Activated CD4-positive, alpha-beta T cell treated with anti-CD3 and anti-CD28 coated beads, Interleukin-2, amount 10 ng/mL, durations not matched to agents 7 days and 5 days (primary cell): ENCODE results near the gene F10. TPM values are rescaled to one million over a fixed set of nuclear protein-coding genes. Genes with fewer than 3 reads are reported as not detected.

Source experiments
- CTCF ChIA-PET: fragments of 350-600 bp; sonication (Branson Sonifier 250); formaldehyde crosslinking; loops from one replicate; lab custom pipeline; 2021; ENCODE audit warnings: antibody characterized with exemption; lab: Charles Lee
- POLR2A ChIA-PET: fragments of 350-600 bp; sonication (Branson Sonifier 250); formaldehyde crosslinking; loops from one replicate; lab custom pipeline; 2021; ENCODE audit warnings: antibody characterized with exemption; lab: Charles Lee
- DNase-seq: peaks from one replicate; pipeline ENCODE4 v3.0.0-alpha.2; 2020
- H3K27ac Mint-ChIP-seq: one replicate; pipeline ENCODE4 v1.8.0; 2021; ENCODE audit warnings: mild to moderate bottlenecking, moderate library complexity, mixed read lengths
- H3K27me3 Mint-ChIP-seq: one replicate; pipeline ENCODE4 v1.8.0; 2021; ENCODE audit warnings: mixed read lengths
- H3K36me3 Mint-ChIP-seq: one replicate; pipeline ENCODE4 v1.8.0; 2021; ENCODE audit warnings: low read depth, mixed read lengths
- H3K4me1 Mint-ChIP-seq: one replicate; pipeline ENCODE4 v1.8.0; 2021; ENCODE audit warnings: mixed read lengths
- H3K4me3 Mint-ChIP-seq: one replicate; pipeline ENCODE4 v1.8.0; 2021; ENCODE audit warnings: mild to moderate bottlenecking, moderate library complexity, mixed read lengths
- H3K9me3 Mint-ChIP-seq: one replicate; pipeline ENCODE4 v1.8.0; 2021; ENCODE audit warnings: mixed read lengths
- total RNA-seq, 2 experiments: library from RNA; stranded (reverse); gene quantifications; one replicate each; pipeline ENCODE4 v1.2.3, GENCODE V29; 2021

The F10 gene
- total RNA-seq, 2 experiments from 2014 or later = not detected

DNA sequence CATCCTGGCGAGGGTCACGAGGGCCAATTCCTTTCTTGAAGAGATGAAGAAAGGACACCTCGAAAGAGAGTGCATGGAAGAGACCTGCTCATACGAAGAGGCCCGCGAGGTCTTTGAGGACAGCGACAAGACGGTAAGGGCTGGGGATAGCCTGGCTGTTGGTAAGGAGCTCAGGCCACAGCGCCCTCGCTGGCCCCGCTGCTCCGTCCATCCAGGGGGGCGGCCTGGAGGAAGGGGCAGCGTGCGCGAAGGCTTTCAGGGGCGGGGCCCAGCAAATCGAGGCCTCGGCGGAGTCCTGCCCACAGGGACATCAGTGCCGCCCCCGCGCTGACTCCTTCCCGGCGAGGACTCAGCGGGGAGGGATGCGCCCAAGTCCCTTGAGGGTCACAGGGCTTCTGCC lies 6.9 kb downstream of the F10 start:
- no peak overlapping the region for H3K4me3 Mint-ChIP-seq
- no peak for DNase-seq
- CTCF ChIA-PET = interaction anchor here (0.9 kb wide), 1 partner anchor 12 kb away, joined by 3 read pairs; no protein-coding TSS in a partner anchor
- H3K27me3 Mint-ChIP-seq = peaks cover 58% of the 10 kb centered on the region
- POLR2A ChIA-PET = no interaction called here
- H3K4me1 Mint-ChIP-seq = peaks cover 3% of the 10 kb centered on the region
- no peak overlapping the region for H3K27ac Mint-ChIP-seq
- peaks cover 2% of the 10 kb centered on the region for H3K9me3 Mint-ChIP-seq
- no peaks in the 10 kb centered on the region for H3K36me3 Mint-ChIP-seq

DNA sequence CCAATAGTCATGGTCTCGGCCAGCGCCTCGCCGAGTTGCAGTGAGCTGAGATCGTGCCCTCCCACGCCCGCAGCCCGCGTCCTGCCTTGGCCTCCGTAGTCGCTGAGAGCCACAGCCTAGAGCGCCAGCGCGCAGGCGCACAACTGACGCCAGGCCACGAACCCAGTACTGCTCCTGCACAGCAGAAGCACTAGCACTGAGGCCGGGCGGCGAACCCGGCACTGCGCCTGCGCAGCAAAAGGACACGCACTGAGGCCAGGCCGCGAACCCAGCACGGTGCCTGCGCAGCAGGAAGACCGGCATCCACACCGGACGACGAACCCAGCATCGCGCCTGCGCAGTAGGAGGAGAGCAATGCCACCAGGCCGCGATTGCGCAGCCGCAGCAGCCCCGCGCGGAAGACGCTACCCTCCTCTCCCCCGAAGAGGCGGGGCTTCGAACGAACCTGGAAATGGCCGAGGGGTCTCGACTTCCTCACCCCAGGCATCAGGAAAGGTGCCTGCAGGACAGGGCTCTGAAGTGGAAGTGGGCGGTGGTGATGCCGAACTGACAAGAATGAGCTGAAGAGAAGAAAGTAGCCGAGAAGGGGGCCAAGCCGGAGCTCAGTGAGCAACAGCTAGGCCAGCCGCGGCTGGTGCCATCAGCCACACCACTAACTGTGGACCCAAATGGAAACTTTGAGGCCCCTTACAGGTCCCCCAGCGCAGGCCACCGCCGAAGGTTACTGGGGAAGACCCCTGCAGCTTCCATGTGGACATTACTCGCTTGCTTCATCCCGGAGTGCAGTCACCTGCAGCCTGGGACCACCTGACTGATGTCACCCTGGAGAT lies 7.5 kb downstream of the F10 start:
- DNase-seq = no peak
- no peak overlapping the region for H3K27ac Mint-ChIP-seq
- ChIA-PET POLR2A (no interaction called here), CTCF (no interaction called here)
- H3K4me3 Mint-ChIP-seq = no peak overlapping the region
- peaks cover 3% of the 10 kb centered on the region for H3K4me1 Mint-ChIP-seq
- H3K9me3 Mint-ChIP-seq = peaks cover 2% of the 10 kb centered on the region
- H3K27me3 Mint-ChIP-seq = peaks cover 59% of the 10 kb centered on the region
- H3K36me3 Mint-ChIP-seq = no peaks in the 10 kb centered on the region

DNA sequence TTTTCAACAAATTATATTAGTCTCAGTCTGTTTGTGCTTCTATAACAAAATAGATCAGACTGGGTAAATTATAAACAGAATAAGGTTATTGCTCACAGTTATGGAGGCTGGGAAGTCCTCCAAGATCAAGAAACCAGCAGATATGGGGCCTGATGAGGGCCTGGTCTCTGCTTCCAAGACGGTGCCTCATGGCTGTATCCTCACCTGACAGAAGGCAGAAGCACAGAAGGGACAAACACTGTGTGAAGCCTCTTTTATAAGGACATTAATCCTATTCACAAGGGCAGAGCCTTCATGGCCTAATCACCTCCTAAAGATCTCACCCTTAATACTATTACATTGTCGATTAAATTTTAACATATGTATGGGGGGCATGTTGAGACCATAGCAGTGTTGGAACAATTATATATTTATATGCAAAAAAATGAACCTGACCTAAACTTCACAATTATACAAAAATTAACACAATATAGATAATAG lies 12.7 kb downstream of the F10 start:
- no peak overlapping the region for H3K27ac Mint-ChIP-seq
- ChIA-PET POLR2A (no interaction called here), CTCF (no interaction called here)
- H3K4me3 Mint-ChIP-seq = no peak overlapping the region
- peaks cover 2% of the 10 kb centered on the region for H3K9me3 Mint-ChIP-seq
- DNase-seq = no peak
- H3K36me3 Mint-ChIP-seq = no peaks in the 10 kb centered on the region
- H3K27me3 Mint-ChIP-seq = peaks cover 39% of the 10 kb centered on the region
- H3K4me1 Mint-ChIP-seq = no peaks in the 10 kb centered on the region

DNA sequence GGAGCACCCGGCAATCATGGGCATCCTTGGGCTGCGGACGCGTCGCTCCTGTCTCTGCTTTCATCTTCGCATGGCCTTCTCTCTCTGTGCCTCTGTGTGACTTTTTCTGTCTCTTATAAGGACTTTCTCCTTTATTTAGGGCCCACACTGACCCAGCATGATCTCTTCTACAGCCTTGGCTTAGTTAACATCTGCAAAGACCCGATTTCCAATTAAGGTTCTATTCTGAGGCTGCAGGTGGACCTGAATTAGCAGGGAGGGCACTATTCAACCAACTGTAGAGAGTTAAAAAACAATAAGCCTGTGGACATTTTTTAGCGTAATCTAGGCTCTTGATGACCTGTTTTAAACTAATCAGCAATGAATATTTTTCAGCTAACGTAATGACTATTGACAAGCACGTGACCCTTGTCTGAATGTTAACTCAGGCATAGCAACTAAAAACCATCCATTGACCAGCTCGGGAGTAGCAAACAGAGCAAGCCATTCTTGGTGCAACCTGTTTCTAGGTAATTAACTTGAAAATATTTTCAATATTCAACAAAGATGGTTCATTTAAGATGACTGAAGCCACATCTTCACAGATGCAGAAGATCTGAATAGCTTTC lies 15.2 kb downstream of the F10 start:
- Mint-ChIP-seq H3K9me3 (no peaks in the 10 kb centered on the region), H3K27me3 (peaks cover 22% of the 10 kb centered on the region), H3K4me1 (no peaks in the 10 kb centered on the region), H3K36me3 (no peaks in the 10 kb centered on the region), H3K4me3 (no peak overlapping the region), H3K27ac (no peak overlapping the region)
- CTCF ChIA-PET = no interaction called here
- DNase-seq = no peak
- POLR2A ChIA-PET = no interaction called here

DNA sequence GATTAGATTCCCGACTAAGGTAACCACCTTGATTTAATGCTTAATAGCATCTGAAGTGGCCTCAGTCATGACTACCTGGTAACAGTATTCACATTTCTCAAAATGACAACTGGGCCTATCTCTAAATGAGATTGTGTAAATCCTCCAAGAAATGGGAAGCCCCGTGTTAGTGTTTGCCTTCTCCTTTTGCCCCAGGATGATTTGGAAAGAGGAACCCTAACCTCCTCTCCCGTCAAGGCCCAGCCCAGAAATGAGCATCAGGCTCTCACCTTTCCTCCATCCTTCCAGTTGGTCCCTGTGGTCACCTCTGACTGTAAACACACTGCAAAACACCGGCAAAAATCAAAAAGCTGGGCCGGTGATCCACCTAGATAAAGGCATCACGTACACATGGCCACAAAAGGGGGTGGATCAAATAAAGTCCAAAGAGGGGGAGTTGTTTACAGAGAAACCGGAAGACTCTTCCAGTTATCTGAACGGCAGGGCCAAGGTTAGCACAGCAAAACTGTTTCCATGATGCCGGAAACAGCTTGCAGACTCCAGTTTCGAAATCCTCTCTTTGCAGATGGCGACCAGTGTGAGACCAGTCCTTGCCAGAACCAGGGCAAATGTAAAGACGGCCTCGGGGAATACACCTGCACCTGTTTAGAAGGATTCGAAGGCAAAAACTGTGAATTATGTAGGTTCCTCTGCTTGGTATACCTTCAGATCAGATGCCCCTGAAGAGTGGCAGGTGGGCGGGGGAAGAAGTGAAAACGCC lies 16.4 kb downstream of the F10 start:
- ChIA-PET POLR2A (no interaction called here), CTCF (no interaction called here)
- H3K27ac Mint-ChIP-seq = no peak overlapping the region
- DNase-seq = no peak
- H3K36me3 Mint-ChIP-seq = no peaks in the 10 kb centered on the region
- no peaks in the 10 kb centered on the region for H3K9me3 Mint-ChIP-seq
- H3K4me3 Mint-ChIP-seq = no peak overlapping the region
- H3K27me3 Mint-ChIP-seq = peaks cover 13% of the 10 kb centered on the region
- H3K4me1 Mint-ChIP-seq = no peaks in the 10 kb centered on the region

DNA sequence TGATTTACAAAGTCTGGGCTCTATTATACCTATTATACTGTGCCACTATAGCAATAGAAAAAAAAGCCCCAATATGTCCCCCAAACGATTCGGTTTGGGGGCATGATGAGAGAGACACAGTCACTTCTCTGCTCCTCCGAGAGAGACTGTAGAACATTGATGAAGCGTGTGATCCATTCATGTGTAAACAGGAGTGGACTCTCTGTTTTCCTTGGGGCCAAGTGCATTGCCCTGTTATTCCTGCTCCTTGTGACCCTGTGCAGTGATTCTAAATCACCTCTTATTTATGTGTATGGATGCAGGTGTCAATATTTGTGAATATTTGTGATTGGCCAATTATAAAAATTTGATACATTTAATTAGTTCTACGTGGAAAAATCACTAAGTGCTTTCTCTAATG lies 17.0 kb downstream of the F10 start:
- Mint-ChIP-seq H3K27me3 (peaks cover 8% of the 10 kb centered on the region), H3K9me3 (no peaks in the 10 kb centered on the region), H3K4me1 (no peaks in the 10 kb centered on the region), H3K27ac (no peak overlapping the region), H3K36me3 (no peaks in the 10 kb centered on the region), H3K4me3 (no peak overlapping the region)
- CTCF ChIA-PET = no interaction called here
- POLR2A ChIA-PET = no interaction called here
- DNase-seq = no peak

DNA sequence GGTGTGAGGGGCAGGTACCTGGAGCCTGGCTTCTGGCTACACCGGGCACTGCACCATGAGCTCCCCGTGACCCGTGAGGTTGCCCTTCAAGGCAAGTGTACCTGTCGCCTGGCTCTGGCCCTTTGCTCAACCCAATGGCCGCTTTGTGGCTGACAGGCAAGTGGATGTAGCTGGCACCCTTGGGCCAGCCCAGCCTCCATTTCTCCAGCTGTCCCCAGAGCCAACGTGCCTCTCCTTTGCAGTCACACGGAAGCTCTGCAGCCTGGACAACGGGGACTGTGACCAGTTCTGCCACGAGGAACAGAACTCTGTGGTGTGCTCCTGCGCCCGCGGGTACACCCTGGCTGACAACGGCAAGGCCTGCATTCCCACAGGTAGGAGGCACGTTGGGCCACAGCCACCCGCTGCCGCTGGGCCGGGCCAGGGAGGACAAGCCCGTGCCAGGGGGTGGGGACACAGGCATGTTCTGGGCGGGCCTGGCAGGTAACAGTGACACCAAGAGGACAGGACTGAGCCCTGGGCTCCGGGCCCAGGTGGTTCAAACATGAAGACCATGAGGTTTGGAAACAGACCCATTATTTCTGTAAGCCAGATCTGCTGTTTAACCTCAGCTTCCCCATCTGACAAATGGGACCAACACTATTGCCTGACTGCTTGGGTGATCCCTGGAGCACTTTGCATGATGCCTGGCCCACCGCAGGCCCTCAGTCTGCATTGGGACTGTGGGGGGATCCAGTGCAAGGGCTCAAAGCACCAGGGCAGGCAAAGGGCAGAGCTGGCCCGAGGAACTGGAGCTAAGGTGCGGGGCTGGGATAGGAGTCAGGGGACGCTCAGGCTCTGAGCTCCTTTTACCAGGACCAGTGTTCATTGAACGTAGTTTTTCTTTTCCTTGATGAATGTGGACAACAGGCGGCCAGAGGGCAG lies 18.3 kb downstream of the F10 start:
- CTCF ChIA-PET = interaction anchor here (1.0 kb wide), 1 partner anchor 8 kb away, joined by 3 read pairs; no protein-coding TSS in a partner anchor
- H3K27ac Mint-ChIP-seq = no peak overlapping the region

DNA sequence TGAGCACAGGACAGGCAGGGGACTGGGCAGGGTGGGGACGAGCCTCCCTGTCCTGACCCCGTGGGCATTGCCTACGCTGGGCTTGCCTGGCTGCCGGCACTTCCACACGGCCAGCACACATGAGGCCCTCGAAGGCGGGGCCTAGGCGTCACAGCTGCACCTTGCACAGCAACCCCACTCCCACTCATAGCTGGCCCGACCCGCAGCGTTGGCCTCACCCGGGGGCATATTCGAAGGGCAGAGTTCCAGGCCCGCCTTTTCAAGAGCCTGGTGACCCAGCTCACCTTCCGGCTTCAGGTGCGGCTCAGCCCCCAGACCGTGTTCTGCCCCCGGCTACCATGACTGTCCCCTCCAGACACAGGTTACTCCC lies 19.0 kb downstream of the F10 start:
- DNase-seq = no peak
- ChIA-PET CTCF (interaction anchor here (1.0 kb wide), 1 partner anchor 9 kb away, joined by 3 read pairs; no protein-coding TSS in a partner anchor), POLR2A (no interaction called here)
- Mint-ChIP-seq H3K27me3 (peaks cover 4% of the 10 kb centered on the region), H3K36me3 (no peaks in the 10 kb centered on the region), H3K4me1 (no peaks in the 10 kb centered on the region), H3K27ac (no peak overlapping the region), H3K4me3 (no peak overlapping the region), H3K9me3 (peaks cover 2% of the 10 kb centered on the region)

More for the DNA sequence above, 18.3 kb downstream of the F10 start:
- no peak for DNase-seq
- H3K27me3 Mint-ChIP-seq = peaks cover 6% of the 10 kb centered on the region
- H3K4me3 Mint-ChIP-seq = no peak overlapping the region
- H3K9me3 Mint-ChIP-seq = no peaks in the 10 kb centered on the region
- H3K4me1 Mint-ChIP-seq = no peaks in the 10 kb centered on the region
- H3K36me3 Mint-ChIP-seq = no peaks in the 10 kb centered on the region
- POLR2A ChIA-PET = no interaction called here

DNA sequence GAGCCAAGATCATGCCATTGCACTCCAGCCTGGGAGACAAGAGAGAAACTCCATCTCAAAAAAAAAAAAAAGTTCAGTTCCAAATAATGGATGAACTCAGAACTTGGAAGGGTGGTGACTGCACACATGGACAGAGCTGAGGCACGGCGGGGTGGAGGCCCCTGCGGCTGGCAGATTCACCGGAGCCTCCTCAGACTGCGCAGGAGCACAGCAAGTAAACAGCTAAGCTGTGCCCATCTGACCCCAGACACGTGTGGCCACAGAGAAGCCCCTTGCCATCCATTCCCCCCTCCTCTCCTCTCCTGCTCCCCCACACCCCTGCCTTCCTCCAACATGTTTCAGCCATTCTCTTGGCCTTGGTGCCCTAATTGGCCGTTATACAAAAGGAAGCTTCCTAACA lies 20.3 kb downstream of the F10 start:
- ChIA-PET POLR2A (no interaction called here), CTCF (interaction anchor here (0.6 to 0.7 kb wide), 3 partner anchors 16 to 103 kb away, joined by 3 to 5 read pairs (median 3); partner anchors contain the start of gene PCID2)
- H3K27ac Mint-ChIP-seq = no peak overlapping the region
- H3K4me1 Mint-ChIP-seq = no peaks in the 10 kb centered on the region
- DNase-seq = no peak
- peaks cover 2% of the 10 kb centered on the region for H3K9me3 Mint-ChIP-seq
- H3K4me3 Mint-ChIP-seq = no peak overlapping the region
- H3K36me3 Mint-ChIP-seq = no peaks in the 10 kb centered on the region
- H3K27me3 Mint-ChIP-seq = peaks cover 1% of the 10 kb centered on the region

DNA sequence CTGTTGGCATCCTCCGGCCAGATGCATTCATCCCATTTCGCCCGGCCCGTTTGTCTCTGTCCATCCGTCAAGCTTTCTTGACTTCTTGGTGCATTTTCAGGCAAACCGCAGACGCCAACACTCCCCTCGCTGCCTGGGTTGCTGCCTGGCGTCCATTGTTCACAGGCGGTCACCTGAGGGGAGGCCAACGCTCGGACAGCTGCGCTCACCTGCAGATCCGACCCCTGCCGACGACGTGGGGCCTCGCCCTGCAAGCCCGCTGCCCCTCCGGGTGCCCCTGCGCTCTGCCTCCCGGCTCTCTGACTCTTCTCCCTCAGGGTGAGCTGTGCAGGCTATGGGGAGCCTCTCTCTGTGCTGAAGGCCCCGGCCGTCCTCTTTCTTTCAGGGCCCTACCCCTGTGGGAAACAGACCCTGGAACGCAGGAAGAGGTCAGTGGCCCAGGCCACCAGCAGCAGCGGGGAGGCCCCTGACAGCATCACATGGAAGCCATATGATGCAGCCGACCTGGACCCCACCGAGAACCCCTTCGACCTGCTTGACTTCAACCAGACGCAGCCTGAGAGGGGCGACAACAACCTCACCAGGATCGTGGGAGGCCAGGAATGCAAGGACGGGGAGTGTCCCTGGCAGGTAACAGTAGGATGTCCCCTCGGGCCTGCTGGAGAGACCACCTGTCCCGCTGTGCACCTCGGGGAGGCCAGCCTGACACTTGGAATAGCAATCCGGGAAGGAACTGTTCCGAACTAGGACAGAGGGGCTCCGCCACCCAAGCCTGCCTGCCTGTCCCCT lies 21.1 kb downstream of the F10 start:
- Mint-ChIP-seq H3K9me3 (peaks cover 2% of the 10 kb centered on the region), H3K4me1 (no peaks in the 10 kb centered on the region), H3K36me3 (no peaks in the 10 kb centered on the region), H3K4me3 (no peak overlapping the region), H3K27me3 (no peaks in the 10 kb centered on the region), H3K27ac (no peak overlapping the region)
- DNase-seq = no peak
- ChIA-PET POLR2A (no interaction called here), CTCF (interaction anchor here (0.6 kb wide), 2 partner anchors 15 to 104 kb away, joined by 3 read pairs; no protein-coding TSS in a partner anchor)

DNA sequence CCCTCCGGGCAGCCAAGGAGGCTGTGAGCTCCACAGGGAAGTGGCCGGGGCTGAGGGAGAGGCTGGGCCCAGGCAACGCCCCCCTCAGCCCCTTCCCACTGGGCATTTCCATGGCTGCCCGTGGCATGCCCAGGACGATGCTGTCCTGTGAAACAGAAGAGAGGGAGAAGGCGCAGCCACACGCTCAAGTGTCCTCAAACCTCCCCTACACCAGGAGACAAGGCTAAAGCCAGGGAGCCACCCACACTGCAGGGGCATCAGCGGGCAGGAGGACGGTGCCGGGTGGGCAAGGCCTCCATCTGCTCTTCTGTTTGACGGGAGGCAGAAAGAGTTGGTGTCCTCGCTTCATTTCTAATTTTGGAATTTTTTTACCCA lies 21.6 kb downstream of the F10 start:
- POLR2A ChIA-PET = no interaction called here

More for the DNA sequence above, 21.6 kb downstream of the F10 start:
- Mint-ChIP-seq H3K9me3 (peaks cover 2% of the 10 kb centered on the region), H3K4me1 (no peaks in the 10 kb centered on the region), H3K4me3 (no peak overlapping the region), H3K36me3 (no peaks in the 10 kb centered on the region), H3K27me3 (no peaks in the 10 kb centered on the region), H3K27ac (no peak overlapping the region)
- CTCF ChIA-PET = no interaction called here
- DNase-seq = no peak
